GM18508 (cell line): ENCODE measurements around the gene R3HCC1L.

Source experiments
- ATAC-seq: cut with Tn5 transposase; IDR thresholded peaks from one replicate; pipeline ENCODE4 v1.9.1; 2021; ENCODE audit warnings: moderate number of reproducible peaks; ENCODE audit not compliant: insufficient read depth, unreplicated experiment

R3HCC1L gene

GRCh38 chr10:98256692-98257091 is 122.2 kb downstream of the R3HCC1L start:
- ATAC-seq = no peak

- no peak for ATAC-seq
Measured at GRCh38 chr10:98257198-98257597, 122.7 kb downstream of the R3HCC1L start.

- no peak for ATAC-seq
Measured at GRCh38 chr10:98257961-98258360, 123.5 kb downstream of the R3HCC1L start.

DNA sequence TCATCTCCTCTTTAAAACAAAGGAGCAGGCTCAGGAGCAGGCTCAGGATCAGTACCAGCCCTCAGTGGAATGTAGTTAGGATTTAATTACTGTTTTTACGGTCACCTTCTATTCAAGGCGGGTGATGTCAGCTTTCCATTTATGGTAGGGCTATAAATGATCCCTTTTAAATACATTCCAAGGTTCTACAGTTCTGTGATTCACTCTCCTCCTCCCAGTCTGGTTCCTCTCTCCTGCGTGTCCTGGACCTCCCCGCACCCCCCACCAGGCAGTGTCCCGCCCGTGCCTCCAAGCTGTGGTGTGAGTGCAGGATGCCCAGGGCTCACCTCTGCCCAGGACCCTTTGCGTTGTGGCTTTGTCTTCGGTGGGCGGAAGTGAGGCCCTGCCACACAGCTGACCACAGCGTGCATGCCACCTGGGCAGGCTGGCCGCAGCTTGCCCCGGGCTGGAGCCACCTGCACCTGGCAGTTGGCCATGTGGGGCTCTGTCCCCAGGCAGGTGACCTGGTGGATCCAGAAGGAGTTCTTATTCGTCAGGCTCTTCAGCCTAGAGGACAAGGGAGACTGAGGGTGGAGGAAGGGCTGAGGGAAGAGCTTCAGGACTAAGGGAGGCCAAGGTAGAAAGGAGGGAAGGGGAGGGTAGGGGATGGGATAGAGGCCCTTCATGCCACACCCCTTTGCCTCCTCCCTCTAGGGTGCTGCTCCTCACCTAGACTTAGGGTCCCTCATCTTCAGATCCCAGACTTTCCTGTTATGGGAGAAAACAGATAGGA is 124.4 kb downstream of the R3HCC1L start:
- ATAC-seq = no peak

- ATAC-seq = no peak
Measured at GRCh38 chr10:98259606-98260315, 125.3 kb downstream of the R3HCC1L start.

GRCh38 chr10:98260350-98260749 is 125.9 kb downstream of the R3HCC1L start:
- ATAC-seq = no peak

DNA sequence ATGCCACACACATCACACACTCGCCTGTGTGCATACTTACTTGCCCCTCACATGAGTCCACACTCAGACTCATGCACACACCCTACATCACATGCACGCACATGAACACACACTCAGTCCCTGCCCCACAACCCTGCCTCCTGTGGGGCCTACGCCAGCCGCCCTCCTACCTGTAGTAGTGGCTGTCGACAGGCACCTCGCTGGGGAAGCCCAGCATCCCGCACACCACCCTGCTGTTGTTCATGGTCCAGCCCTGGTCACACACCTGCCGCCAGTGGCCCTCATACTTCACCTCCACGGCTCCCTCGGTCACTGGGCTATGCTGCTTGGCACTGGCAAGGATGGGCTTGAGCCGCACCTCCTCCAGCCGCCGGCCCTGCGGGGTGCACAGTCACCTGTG is 126.3 kb downstream of the R3HCC1L start:
- no peak for ATAC-seq

DNA sequence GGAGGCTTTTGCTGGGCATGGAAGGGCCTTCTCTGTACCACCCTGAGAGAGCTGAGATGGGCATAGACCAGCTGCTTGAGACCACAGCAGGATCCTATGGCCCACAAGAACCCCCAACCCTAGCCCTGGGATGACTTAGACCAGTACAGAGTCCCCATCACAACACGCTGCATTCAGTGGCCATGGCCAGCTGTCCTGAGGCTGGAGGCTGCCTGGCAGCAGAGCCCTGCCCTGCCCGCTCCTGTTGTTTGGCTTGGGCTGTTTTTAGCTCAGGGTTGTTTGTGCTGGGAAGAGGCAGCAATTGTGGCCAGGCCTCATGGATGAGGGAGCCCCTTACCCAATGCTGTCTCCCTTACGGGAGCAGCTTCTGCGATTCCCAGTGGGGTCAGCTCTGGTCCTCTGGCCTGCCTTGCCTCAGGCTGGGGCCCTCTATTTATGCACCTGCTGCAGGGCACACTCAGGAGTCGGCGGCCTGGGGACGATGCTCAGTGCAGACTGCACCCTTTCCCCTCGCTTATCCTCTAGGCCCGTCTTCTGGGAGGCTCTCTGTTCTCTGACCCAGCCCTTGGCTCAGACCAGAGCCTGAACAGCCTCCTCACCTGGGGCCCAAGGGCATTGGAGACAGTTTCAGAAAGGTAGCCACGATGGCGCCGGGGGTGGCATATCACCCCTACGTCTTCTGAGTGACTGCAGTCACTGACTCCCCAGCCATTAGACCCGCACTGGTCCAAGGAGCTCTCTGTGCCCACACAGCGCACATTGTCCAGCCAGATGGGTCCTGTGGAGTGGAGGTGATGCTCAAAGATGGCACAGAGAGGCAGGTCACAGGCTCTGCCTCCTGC is 127.2 kb downstream of the R3HCC1L start:
- ATAC-seq = no peak

DNA sequence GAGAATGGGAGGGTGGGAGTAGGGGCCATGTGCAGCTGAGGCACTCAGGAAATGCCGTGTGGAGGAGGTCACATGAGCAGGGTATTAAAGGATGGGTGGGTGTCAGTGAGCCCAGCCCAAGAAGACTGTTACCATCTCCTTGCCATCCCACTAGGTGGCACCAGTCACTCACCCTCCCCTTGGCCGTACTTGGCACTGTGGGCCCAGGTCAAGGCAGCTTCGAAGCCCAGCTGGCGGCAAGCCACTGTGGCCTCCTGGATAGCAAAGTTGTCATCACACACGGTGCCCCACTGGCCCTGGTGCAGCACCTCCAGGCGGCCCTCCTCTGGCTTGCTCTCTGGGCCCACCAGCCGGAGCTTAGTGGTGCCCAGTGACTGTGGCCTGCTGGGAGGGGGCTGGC is 128.1 kb downstream of the R3HCC1L start:
- no peak for ATAC-seq

DNA sequence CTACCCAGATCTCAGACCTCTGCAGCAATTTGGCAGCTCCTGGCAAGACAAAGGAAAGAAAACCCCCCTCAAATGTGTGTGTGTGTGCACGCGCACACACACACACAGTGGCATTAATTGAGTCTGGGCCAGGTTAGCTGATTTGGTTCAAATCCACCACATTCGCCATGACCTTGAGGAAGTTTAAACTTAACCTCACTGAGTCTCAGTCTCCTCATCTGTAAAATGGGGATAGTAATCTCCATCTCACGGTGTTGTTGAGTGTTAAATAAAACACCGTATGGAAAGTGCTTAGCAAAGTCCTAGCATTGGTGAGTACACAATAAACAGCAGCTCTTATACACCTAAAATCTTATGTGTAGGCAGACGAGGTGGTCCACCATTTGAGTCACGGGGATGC is 128.6 kb downstream of the R3HCC1L start:
- no peak for ATAC-seq

GRCh38 chr10:98264378-98265065 is 130.1 kb downstream of the R3HCC1L start:
- no peak for ATAC-seq

GRCh38 chr10:98265403-98266378 is 131.2 kb downstream of the R3HCC1L start:
- ATAC-seq = no peak

DNA sequence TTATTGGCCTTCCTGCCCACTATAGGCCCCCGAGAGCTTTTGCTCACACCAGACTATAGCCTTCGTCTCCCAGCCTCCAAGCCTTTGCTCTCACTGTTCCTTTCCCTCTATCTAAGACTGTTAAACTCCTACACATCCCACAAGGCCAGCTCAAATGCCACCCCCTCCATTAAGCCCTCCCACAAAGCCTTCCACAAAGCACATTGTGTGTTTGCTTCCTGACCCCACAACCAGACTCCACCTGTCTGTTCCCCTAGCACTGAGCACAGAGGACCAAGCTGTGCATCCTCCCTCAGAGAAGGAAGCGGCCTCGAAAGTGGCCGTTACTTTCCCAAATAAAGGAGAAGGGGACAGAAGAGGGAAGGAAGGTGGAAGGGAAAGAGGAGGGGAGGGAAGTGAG is 132.2 kb downstream of the R3HCC1L start:
- no peak for ATAC-seq

GRCh38 chr10:98267069-98267893 is 132.8 kb downstream of the R3HCC1L start:
- no peak for ATAC-seq

DNA sequence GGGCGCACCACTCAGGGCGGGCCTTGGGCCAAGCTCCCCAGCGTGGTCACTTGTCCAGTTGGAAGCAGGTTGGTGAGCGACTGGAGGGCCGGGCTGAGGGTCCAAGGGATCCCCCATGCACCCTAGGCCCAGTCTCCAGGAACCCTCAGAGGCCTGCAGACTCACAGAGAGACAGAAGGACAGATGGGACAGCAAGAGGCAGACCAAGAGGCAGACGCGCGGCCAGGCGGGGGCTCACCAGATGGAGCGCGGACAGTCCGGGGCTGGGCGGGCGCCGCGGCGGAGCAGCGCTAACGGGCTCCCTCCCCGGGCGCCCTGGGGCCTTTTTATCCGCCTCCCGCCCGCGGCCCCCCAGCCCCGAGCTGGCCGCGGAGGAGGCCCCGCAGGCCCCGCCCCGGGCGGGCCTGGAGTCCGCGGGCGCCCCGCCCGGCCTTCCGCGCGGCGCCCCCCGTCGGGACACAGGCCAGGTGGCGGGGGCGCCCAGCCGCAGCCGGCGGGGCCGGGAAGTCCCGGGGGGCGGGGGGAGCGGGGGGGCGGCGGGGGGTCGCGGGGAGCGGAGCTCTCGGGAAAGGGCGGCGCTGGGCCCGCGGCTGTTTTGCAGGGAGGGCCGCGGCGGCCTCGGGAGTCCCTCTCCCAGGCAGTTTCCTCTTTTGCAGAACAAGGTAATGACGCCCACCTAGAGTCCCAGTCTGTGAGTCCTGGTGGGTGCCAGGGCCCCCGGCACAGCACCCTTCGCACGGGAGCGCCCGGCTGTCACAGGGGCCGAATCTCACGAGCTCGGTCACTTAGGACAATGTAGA is 133.6 kb downstream of the R3HCC1L start, which contains the start of gene LOXL4:
TSS of gene LOXL4 (minus strand) at position 301 of the 800 bp plus-strand sequence. CDS start 5,175 bp downstream, outside the sequence.
- no peak for ATAC-seq

DNA sequence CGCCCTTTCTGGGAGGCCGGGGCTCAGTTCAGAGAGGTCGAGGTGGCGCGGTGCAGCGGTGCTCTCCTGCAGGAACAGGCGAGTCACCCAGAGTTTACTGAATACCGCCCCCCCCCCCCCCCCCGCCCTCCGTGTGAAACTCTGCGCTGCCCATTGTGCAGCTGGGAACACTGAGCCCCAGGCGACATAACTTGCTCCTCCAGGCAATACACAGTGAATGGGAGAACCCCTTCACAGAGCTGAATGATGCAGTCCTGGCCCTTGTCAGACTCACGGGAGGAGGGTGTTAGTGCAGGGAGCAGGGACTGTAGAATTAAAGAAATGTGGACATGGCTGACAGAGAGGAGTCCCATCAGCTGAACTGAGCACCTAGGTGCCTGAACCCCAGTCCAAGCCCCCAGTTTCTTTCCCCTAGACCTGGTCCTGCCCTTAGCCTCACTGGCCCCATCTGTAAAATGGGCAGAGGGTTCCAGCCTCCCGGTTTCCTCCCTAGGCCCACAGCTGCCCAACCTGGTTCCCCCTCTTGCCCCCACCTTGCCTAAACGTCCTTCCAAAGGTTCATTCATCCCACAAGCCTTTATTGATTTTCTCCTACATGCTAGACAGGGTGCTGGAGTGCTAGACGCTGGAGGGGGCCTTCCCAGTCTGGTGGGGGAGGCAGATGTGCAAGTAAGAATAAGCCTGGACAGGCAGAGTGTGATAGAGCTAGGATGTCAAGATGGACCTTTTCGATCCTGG is 134.4 kb downstream of the R3HCC1L start:
- no peak for ATAC-seq

DNA sequence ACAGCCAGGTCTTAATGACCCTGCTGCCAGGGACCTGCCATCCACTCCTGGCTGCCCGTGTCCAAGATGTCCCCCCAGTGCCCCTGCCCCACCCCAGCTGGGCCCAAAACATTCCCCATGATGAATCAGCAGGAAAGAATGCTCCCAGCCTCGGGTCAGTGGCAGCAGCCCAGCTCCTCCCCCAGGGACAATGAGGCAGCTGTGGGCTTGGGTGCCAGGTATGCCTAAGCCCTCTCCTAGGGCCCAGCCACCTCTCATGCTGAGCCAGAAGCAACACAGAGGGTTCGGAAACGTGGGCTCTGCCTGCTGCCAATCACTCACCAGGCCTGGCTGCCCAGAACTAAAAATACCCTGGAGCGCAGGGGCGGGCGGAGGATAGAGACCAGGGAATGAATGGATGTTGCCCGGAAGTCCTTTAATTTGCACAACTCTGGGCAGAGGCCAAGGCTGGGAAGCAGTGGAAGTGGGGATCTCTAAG is 135.0 kb downstream of the R3HCC1L start:
- ATAC-seq = no peak
